KMS-11 (cell line): Measurements from ENCODE around the gene TAGLN2.

Experiments used
- H2AFZ ChIP-seq: fragments of 200-600 bp; sonication (generic); 2 replicates; pipeline ENCODE4 v1.6.1; 2016; ENCODE audit warnings: antibody characterized with exemption, mixed run types, low read depth
- H3K27ac ChIP-seq: fragments of 200-600 bp; sonication (generic); 2 replicates; pipeline ENCODE4 v1.6.1; 2016; ENCODE audit warnings: mild to moderate bottlenecking, mixed run types
- H3K27me3 ChIP-seq: fragments of 200-600 bp; sonication (generic); 2 replicates; pipeline ENCODE4 v1.6.1; 2017; ENCODE audit warnings: mild to moderate bottlenecking, low read depth, mixed run types, moderate library complexity; ENCODE audit not compliant: insufficient read depth
- H3K36me3 ChIP-seq: fragments of 200-600 bp; sonication (generic); 2 replicates; pipeline ENCODE4 v1.6.1; 2017; ENCODE audit warnings: mild to moderate bottlenecking, mixed run types; ENCODE audit not compliant: insufficient read depth
- H3K4me1 ChIP-seq: fragments of 200-600 bp; sonication (generic); 2 replicates; pipeline ENCODE4 v1.6.1; 2016; ENCODE audit warnings: mild to moderate bottlenecking, low read depth, mixed run types; ENCODE audit not compliant: poor library complexity, severe bottlenecking
- H3K4me2 ChIP-seq: fragments of 200-600 bp; sonication (generic); 2 replicates; pipeline ENCODE4 v1.7.0; 2016; ENCODE audit warnings: mild to moderate bottlenecking, mixed run types
- H3K4me3 ChIP-seq: fragments of 200-600 bp; sonication (generic); IDR thresholded peaks from 2 replicates; pipeline ENCODE4 v1.6.1; 2017; ENCODE audit warnings: low read depth, low read length, mixed read lengths; ENCODE audit not compliant: insufficient read depth
- H3K79me2 ChIP-seq: fragments of 200-600 bp; sonication (generic); 2 replicates; pipeline ENCODE4 v1.6.1; 2016; ENCODE audit warnings: low read depth, mixed run types; ENCODE audit not compliant: insufficient read depth
- H3K9ac ChIP-seq: fragments of 200-600 bp; sonication (generic); 2 replicates; pipeline ENCODE4 v1.6.1; 2016; ENCODE audit warnings: mild to moderate bottlenecking, mixed run types
- H4K20me1 ChIP-seq: fragments of 200-600 bp; sonication (generic); 2 replicates; pipeline ENCODE4 v1.6.1; 2016; ENCODE audit warnings: mild to moderate bottlenecking, mixed run types; ENCODE audit not compliant: insufficient read depth
- CTCF ChIP-seq: fragments of 200-600 bp; sonication (generic); conservative IDR thresholded peaks from 2 replicates; pipeline ENCODE4 v1.6.1; 2017; ENCODE audit warnings: low read depth, mild to moderate bottlenecking, antibody characterized with exemption, low read length, moderate library complexity, mixed read lengths

Gene TAGLN2

GRCh38 chr1:159892944-159893343, 32.4 kb downstream of the TAGLN2 start:
- Histone ChIP-seq H3K4me1 (peaks cover 18% of the 10 kb centered on the region), H2AFZ (no peak overlapping the region)

GRCh38 chr1:159891275-159892157, 33.8 kb downstream of the TAGLN2 start:
- H3K4me2 ChIP-seq = no peak overlapping the region
- H3K27me3 ChIP-seq = no peaks in the 10 kb centered on the region
- H2AFZ ChIP-seq = no peak overlapping the region
- H3K4me1 ChIP-seq = peaks cover 27% of the 10 kb centered on the region
- no peak overlapping the region for H3K27ac ChIP-seq
- no peak overlapping the region for H3K9ac ChIP-seq
- TF ChIP-seq CTCF = peak; percentile 100
- H3K79me2 ChIP-seq = no peaks in the 10 kb centered on the region
- no peaks in the 10 kb centered on the region for H3K36me3 ChIP-seq
- H3K4me3 ChIP-seq = no peak overlapping the region
- H4K20me1 ChIP-seq = no peaks in the 10 kb centered on the region

More at GRCh38 chr1:159892944-159893343, 32.4 kb downstream of the TAGLN2 start:
- H3K4me2 ChIP-seq = no peak overlapping the region
- H3K36me3 ChIP-seq = no peaks in the 10 kb centered on the region
- no peaks in the 10 kb centered on the region for H3K27me3 ChIP-seq
- H3K79me2 ChIP-seq = no peaks in the 10 kb centered on the region
- H3K4me3 ChIP-seq = no peak overlapping the region
- H3K9ac ChIP-seq = no peak overlapping the region
- no peak overlapping the region for H3K27ac ChIP-seq
- peak; percentile 46 for TF ChIP-seq CTCF
- no peaks in the 10 kb centered on the region for H4K20me1 ChIP-seq

GRCh38 chr1:159890390-159890789, 34.9 kb downstream of the TAGLN2 start:
- Histone ChIP-seq H3K9ac (no peak overlapping the region), H3K4me3 (no peak overlapping the region), H3K27ac (no peak overlapping the region), H4K20me1 (no peaks in the 10 kb centered on the region), H3K27me3 (no peaks in the 10 kb centered on the region), H3K79me2 (no peaks in the 10 kb centered on the region), H3K4me1 (peaks cover 27% of the 10 kb centered on the region), H3K36me3 (no peaks in the 10 kb centered on the region), H3K4me2 (no peak overlapping the region), H2AFZ (no peak overlapping the region)
- no peak for TF ChIP-seq CTCF

DNA sequence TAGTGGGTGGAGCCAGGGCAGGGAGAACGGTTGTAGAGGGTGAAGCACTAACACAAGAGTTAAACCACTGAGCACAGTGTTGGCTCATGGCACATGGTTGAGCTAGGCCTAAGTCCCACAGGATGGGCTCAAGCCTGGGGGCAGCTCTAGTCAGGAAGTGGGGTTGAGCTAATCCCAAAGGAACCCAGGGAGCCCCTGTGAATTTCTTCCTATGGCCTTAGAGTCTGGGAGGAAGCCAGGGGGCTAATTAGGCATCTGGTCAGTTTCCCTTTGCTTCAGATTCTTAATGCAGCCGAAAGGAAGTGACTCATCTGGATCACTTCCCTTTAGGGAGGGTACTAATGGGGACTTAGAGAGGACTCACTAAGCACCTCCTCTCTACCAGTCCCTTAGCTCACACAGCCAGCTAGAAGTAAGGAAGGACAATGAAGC, 35.5 kb downstream of the TAGLN2 start:
- Histone ChIP-seq H2AFZ (no peak overlapping the region), H3K9ac (no peak overlapping the region), H3K4me3 (no peak overlapping the region)

More for the DNA sequence above, 35.5 kb downstream of the TAGLN2 start:
- Histone ChIP-seq H3K4me2 (no peak overlapping the region), H3K27me3 (no peaks in the 10 kb centered on the region), H3K4me1 (peaks cover 27% of the 10 kb centered on the region), H3K36me3 (no peaks in the 10 kb centered on the region), H3K79me2 (no peaks in the 10 kb centered on the region), H3K27ac (no peak overlapping the region), H4K20me1 (no peaks in the 10 kb centered on the region)
- no peak for TF ChIP-seq CTCF
